HL-60/S4 treated with phorbol 12-myristate 13-acetate at 8.2 ng/mL for 4 days and 3 days (cell line): ENCODE data around the gene SRPRB.

ENCODE experiments used
- in situ Hi-C: fragments of 300-500 bp; cut with MboI; formaldehyde crosslinking; loops from 2 replicates; pipeline ENCODE4 v1.15.0; 2022; ENCODE audit warnings: low sequenced_read_pairs

Gene SRPRB, protein sequence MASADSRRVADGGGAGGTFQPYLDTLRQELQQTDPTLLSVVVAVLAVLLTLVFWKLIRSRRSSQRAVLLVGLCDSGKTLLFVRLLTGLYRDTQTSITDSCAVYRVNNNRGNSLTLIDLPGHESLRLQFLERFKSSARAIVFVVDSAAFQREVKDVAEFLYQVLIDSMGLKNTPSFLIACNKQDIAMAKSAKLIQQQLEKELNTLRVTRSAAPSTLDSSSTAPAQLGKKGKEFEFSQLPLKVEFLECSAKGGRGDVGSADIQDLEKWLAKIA

DNA sequence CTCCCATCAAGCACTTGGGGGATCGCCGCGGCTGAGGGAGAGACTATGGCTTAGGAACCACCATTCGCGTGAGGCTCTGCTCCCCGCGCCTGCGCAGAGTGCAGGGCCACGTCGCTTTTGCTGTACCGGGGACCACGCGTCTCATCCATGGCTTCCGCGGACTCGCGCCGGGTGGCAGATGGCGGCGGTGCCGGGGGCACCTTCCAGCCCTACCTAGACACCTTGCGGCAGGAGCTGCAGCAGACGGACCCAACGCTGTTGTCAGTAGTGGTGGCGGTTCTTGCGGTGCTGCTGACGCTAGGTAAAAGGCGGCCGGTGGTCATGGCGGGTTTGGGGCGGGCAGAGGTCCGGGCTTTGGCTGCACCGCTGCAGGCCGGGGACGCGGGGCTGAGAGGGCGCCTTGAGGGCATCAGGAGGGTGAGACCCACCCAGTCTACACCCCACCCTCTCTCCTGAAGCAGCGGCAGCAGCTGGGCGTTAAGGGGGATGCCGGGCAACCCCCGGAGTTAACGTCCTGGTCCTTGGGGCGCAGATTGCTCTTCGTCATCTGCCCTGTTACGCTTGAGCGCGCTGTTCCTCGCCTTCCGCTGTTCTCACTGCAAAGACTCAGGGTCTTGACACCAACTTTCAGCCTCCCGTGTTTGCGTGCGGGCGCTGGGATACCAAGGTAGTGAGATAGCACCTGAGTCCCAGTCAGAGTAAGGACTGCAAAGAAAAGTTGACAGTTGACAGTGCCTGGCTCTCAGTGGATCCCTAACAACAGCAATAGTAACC lies at the start of gene SRPRB:
TSS of gene SRPRB (plus strand) at position 114 of the 774 bp plus-strand sequence. CDS start at position 148, 34 bp downstream.
- in situ Hi-C loops = no loop called here

DNA sequence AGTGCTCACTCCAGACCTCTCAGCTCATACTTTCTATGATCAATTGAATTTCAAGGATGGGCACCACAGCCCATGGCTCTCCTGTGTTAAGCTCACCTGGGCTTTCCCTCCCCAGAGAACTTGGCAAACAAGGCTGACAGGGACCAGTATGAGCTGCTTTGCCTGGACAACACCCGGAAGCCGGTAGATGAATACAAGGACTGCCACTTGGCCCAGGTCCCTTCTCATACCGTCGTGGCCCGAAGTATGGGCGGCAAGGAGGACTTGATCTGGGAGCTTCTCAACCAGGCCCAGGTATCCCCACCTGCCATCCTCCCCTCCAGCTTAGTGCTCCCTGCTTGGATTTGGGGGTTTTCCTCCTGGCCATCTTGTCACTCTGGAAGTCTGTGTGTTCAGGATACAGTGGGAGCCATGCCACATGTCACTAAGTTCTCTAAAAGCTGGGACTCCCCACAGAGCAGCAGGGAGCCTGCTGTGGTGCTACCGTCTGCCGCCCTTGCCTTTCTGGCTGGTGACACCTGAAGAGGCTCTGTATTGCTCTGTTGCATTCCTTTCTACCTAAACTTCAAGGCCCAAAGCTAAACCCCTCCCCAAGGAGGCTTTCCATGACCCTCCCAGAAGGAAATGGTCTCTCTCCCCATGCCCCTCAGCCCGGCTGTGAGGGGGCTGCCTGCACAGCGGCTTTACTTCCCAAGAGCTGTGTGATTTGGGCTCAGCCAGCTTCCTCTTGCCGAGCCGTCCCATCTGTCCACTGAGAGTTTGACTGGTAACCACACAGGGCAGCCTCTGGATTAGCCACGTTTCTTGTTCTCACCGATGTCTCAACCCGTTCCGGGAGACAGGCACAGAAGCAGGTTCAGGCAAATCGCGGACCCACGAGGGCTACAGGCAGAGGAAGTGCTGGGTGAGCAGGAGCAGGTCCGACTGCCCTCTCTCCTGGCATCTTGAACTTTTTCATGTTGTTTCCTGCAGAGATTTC lies 48.6 kb upstream of the SRPRB start:
- in situ Hi-C loops = no loop called here

DNA sequence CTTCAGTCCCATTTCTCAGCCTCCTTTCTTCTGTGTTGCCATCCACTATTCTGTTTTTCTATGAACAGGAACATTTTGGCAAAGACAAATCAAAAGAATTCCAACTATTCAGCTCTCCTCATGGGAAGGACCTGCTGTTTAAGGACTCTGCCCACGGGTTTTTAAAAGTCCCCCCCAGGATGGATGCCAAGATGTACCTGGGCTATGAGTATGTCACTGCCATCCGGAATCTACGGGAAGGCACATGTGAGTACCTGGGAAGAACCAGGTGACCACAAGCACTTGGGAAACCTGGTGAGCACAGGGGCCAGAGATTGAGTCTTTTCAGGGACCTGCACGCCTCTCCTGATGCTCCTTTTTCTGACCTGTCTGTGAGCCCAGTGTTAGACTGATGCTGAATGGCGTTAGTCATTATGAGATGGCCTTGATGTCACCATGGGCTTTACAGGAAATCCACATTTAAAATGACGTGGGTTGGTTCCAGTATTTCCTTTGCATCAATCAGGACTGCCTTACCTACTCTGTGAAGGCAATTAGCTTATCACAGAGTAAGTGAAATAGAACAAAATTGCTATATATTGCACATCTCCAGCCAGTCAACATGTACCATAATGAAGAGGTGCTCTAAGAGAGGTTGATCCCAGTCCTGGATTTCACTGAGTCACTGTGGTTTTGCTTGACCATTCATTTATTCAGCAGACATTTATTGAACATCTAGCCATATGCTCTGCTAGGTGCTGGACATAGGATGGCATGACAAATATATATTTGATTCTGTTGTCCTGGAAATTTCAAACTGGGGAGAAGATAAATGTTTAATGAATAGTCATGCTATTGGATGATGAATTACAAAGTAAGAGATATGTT lies 47.7 kb upstream of the SRPRB start:
- in situ Hi-C loops = no loop called here

DNA sequence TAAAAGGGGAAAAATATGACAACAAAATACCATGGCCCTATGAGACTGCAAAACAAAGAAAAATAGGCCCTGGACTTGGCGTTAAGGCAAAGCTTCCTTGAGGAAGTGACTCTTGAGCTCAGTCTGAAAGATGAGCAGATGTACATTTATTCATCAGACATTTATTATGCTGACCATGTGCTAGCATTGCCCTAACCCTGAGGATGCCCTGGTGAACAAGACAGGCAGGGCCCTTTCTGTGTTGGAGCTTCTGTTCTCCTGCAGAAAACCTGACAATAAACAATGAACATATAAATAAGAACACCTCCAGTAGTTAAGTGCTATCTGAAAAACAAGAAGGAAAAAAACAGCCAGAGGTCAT lies 47.1 kb upstream of the SRPRB start:
- in situ Hi-C loops = no loop called here

DNA sequence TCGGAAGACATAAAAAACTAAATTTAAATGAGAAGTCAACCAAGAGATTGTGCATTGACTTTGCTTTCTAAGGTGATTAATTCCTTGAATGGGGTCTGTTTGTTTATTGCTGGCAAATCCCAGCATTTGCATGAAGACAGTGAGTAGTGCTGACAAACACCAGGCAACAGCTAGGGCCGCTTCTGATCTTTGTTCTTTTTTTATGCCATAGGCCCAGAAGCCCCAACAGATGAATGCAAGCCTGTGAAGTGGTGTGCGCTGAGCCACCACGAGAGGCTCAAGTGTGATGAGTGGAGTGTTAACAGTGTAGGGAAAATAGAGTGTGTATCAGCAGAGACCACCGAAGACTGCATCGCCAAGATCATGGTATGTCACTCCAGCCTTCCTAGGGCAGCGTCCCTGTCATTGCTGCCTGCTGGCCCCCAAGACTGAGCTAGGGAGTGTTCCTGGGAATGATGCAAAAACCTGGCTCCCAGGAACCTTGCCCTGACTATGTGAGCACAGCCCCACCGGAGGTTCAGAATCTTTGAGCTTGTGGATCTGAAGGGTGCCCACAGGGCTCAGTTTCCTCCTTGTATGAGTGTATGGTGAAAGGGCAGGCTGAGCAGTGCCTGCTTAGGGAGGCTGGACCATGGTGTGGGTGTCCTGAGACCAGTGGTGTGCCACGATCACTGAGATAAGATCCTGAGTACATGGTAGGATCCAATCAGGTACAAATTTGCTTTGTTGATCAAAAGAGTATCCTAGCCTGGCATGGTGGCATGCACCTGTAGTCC lies 46.5 kb upstream of the SRPRB start:
- in situ Hi-C loops = no loop called here

DNA sequence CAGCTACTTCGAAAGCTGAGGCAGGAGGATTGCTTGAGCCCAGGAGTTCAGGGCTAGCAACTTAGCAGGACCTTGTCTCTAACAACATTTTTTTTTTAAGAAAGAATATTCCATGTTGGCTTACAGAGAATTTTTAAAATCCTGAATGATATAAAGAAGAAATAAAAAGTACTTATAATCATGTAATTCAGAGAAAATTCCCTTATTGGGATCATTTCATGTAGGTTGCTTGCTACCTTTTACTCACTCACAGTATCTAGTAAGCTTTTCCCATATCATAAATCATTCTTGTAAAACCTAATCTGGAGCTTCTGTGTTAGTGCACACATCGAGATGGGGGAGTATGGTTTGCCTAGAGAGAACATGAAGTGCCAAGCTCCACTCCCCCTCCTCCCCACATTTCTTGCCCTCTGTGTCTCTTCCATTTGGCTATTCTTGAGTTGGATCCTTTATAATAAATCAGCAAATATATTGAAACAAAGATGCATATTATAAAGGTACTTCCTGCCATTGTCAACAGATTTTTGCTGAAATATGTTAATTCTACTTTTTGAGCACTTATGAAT lies 45.8 kb upstream of the SRPRB start:
- in situ Hi-C loops = no loop called here

DNA sequence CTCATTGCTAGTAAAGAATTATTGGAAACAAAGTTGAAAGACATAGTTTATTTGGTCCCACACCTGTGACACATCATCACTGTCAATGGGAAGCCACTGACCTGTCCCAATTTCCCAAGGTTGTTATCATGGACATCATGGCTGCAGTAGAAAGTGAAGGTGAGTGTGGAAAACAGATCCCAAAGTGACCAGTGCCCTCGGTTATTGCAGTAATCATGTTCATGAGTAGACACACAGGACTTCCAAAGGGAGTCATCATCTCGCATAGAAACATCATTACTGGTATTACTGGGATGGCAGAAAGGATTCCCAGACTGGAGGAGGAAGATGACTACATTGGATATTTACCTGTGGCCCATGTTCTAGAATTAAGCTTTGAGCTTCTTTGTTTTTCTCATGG lies 44.7 kb upstream of the SRPRB start:
- in situ Hi-C loops = no loop called here

DNA sequence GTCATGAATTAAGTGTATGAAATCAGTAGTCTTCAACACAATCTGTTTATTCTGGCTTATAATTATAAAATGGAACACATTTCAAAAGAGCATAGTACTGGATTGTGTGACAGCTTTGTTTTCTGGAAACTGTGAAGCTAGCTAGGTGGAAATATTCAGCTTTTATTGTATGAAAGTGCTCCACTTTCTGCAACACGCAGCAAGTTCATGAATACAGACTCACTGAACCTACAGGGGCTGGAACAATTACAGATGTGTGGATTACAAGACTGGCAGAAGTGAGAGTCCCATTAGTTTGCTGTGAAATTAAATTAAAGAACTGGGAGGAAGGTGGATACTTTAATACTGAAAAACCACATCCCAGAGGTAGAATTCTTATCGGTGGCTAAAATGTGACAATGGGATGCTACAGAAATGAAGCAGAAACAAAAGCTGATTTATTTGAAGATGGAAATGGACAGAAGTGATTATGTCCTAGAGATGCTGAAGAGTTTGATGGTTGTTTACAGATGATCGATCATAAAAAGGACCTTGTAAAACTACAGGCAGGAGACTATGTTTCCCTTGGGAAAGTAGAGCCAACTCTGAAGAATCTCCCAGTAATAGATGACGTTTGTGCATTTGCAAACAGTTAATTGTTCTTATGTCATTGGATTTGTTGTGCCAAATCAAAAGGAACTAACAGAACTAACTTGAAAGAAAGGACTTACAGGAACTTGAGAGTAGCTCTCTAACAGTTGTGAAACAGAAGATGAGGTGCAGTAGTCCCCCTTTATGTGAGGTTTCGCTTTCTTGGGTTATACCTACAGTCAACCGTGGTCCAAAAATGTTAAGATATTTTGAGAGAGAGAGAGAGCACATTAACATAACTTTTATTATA lies 43.8 kb upstream of the SRPRB start:
- in situ Hi-C loops = no loop called here

DNA sequence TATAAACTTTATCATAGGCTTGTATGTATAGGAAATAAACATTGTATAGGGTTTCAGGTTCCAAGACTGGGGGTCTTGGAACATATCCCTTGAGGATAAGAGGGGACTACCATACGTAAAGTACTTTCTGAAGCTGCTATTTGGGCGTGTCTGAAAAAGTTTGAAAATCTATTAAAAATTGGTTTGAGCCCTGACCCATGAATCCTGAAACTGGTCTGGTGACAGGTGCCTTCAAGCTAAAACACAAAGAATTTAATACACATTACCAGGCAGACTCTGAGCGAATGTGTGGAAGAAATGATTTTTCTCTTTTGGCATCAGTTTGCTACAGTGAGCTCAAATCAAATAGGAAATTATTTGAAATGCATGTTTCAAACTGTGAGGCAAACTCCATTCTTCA lies 43.1 kb upstream of the SRPRB start:
- in situ Hi-C loops = no loop called here

DNA sequence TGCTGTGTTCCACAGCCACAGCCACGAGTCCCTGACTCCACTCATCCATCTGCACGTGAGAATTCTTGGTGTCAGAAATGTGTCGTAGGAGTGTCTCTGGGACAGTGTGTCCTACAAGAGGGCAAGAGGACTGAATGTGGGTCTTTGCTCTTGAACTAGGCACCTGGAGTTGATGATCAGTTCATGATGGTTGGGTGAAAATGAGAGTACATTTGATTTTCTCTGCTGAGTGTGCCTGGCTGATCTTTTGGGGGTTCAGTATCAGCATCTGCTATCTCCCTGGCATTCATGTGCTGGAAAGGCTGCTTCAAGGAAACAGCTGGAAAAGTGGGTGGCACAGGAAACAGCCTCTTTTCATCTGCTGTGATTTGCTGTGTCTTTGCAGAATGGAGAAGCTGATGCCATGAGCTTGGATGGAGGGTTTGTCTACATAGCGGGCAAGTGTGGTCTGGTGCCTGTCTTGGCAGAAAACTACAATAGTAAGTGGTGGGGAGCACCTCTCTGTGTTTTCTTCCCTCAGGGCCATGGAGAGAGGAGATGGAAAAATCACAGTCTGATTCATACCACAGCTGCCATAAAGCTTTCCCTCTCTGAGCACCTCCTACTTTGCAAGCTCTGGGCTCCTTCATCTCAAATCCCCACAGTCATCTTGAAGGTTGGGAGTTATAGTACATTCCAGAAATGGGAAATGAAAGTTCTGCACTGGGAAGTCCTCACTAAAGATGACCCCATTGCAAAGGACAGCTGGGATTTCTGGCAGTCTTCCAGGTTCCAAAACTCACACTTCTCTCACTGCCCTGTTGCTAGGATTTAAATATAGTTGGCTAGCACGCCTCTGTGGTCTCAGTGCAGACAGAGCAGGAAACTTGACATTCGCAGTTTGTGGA lies 41.6 kb upstream of the SRPRB start:
- in situ Hi-C loops = no loop called here

DNA sequence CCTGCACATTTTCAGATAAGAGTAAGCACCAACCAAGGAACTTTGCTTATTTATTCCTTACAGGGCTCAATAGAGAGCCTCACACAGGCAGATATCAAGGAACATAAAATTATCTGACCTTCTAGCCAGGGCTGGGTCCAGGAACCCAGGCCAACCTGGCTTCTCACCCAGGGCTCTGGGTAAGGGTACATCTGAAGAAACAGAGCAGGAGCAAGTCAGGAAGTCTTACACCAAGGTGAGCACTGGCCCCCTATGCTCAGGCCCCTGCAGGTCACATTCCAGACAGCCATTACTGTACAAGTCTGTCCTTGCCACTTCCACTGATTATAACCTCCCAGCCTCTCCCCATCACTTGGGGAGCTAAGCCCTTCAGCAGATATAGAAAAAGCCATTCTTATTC lies 40.4 kb upstream of the SRPRB start:
- in situ Hi-C loops = no loop called here

DNA sequence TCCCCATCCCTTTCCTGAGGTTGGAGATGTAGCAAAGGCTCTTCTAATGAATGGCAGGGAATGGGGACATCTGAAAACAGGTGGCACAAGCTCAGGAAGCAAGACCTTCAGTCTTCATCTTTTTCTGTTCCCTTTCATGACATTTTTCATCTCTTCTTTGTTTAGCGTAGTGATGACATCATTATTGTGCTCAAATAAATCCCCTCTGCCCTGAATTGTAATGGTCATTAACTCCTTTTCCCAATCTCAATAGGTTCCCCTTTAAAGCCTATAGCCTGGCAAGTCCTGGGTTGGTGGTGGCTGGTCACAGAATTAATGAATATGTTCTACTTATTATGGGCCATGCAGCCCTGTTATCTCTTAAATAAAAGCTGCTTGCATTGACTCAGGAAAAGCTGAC lies 38.0 kb upstream of the SRPRB start:
- in situ Hi-C loops = no loop called here

DNA sequence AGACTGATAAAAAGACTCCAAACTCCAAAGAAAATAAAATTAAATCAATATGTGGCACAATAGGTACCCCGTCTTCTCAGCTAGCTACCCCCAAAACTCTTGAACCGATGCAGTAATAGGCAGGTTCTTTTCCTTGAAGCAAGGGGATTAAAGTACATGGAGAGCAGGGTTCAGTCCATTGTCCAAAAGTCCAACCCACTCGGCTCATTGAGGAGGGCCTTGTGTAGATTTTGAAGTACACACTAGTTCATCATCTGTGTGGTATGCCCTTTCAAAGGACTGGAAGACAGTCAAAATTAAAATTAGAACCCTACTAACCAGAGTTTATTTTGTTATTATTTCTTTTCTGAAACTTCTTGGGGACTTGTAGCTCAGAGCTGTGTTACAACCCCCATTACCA lies 36.1 kb upstream of the SRPRB start:
- in situ Hi-C loops = no loop called here

DNA sequence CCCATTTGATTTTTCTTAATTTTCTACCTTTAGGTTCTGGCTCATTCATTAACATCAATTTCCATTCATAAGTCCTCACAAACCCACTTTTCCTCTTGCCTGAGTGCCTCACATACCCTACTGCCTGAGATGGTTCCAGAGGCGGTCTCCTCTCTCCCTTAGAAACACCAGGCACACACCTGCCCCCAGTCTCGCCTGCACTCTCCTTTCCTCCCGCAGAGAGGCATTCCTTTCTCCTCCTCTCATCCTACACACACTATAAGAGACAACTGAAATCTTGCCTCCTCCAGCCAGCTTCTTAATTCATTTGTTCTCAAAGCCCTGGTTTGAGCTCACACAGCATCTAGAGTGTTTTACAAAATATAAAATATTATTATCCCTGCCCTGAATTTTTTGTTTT lies 31.9 kb upstream of the SRPRB start:
- in situ Hi-C loops = no loop called here

DNA sequence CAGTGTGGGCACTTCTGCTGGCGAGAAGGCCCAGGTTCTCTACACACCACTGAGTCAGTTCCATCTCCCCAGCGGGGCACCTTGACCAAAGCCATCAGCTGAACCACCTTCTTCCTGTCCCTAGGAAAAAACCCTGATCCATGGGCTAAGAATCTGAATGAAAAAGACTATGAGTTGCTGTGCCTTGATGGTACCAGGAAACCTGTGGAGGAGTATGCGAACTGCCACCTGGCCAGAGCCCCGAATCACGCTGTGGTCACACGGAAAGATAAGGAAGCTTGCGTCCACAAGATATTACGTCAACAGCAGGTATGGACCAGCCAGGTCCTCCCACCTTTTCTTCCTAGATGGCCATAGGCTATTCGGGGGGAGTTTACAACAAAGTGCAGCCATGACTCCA lies 30.3 kb upstream of the SRPRB start:
- in situ Hi-C loops = no loop called here

DNA sequence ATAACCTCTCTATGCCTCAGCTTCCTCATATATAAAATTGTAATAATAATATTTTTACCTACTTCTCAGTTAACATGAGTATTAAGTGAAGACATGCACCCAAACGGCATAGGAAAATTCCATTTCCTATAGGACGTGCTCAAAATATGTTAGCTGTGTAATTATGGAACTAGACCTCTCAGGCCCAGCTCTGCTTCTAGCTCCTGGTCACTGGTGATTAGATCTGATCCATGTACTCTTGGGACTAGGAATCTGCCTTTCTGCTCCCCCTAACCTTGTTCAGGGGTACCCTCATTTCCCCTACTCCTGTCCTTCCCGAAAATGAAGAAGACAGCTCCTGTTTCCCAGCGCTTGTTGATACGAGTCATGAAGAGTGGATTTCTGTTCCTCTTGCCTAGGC lies 29.8 kb upstream of the SRPRB start:
- in situ Hi-C loops = no loop called here

DNA sequence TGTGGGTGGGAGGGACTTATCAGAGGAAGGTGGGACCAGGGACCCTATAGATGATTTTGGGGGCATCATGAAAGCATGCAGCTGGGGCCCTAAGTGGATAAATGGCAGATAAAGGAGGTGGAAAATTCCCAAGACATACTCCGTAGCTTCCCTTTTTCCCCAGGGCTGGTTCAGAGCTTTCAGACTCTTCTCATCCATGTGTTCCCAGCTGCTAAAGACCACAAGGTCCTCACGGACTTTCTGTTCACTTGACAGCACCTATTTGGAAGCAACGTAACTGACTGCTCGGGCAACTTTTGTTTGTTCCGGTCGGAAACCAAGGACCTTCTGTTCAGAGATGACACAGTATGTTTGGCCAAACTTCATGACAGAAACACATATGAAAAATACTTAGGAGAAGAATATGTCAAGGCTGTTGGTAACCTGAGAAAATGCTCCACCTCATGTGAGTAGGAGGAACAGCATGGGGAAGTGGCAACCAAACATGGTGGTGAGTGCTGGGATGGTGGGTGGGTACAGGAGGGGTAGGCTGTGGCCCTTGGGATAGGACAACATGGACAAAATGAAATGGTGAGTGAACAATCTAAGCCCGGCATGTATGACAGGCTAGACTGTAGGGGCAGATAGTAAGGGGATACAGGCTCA lies 28.7 kb upstream of the SRPRB start:
- in situ Hi-C loops = no loop called here
